ENCODE measurements around the gene SORBS2. TPM values are rescaled to one million over a fixed set of nuclear protein-coding genes. Genes with fewer than 3 reads are reported as not detected.

SORBS2 gene
- total RNA-seq, 4 donors from 2014 or later = 92.7 to 234 (median 122) TPM

DNA sequence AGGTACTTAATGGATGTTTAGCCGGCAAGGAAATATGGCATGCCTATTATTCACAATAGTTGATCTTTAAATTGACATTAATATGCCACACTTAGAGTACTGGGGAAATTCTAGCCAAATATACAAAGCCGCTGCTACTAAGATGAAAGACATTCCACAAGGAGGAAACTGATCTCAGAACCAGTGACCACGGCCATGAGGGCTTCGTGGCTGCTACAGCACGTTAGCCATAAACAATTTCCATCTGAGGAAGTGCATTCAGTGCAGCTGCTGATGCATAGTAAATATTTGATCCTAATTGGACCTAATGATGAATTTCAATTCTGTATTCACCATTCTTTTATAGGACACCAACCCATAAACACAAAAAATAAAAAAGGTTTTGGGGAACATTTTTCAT lies 59.1 kb downstream of the SORBS2 start:
- H3K36me3 ChIP-seq = no peaks in the 10 kb centered on the region
- no peak for DNase-seq
- H3K9me3 ChIP-seq = no peaks in the 10 kb centered on the region
- TF ChIP-seq CTCF (IDR thresholded peaks at IDR 0.05) (no peak), POLR2A (IDR thresholded peaks at IDR 0.05) (no peak), POLR2AphosphoS5 (IDR thresholded peaks at IDR 0.05) (no peak), EP300 (IDR thresholded peaks at IDR 0.05; ENCODE audit: low read depth) (no peak)
- intact Hi-C loops (cut with DNase I; ENCODE audit: low total_unique reads) = no loop called here
- H3K4me1 ChIP-seq = peaks cover 0 to 5% (median 5%) of the 10 kb centered on the region in 4 donors
- in situ Hi-C loops (cut with MboI; ENCODE audit: low pct_ligation_motif_present in 1 of 4, low pct_unique_long_range_greater_than_20kb in 1 of 4, low sequenced_read_pairs in 3 of 4) = no loop called here
- WGBS, 2 donors (ENCODE audit: low coverage in 1 of 2) = 68 to 70% methylated on average over 5 of the region's 5 CpGs
- H3K27ac ChIP-seq = no peak overlapping the region
- no peaks in the 10 kb centered on the region for H3K27me3 ChIP-seq
- H3K4me3 ChIP-seq = no peak overlapping the region

GRCh38 chr4:185749858-185750257 lies 62.1 kb downstream of the SORBS2 start:
- no peak for TF ChIP-seq POLR2AphosphoS5 (IDR thresholded peaks at IDR 0.05)
- no peak for TF ChIP-seq EP300 (IDR thresholded peaks at IDR 0.05; ENCODE audit: low read depth)
- TF ChIP-seq CTCF (IDR thresholded peaks at IDR 0.05) = no peak
- H3K4me3 ChIP-seq = no peak overlapping the region
- H3K36me3 ChIP-seq = no peaks in the 10 kb centered on the region
- peaks cover 0 to 1% (median 0%) of the 10 kb centered on the region in 4 donors for H3K4me1 ChIP-seq
- WGBS, 2 donors (ENCODE audit: low coverage in 1 of 2) = 84% methylated on average over 5 of the region's 5 CpGs; no CpG with 5 or more reads in 1 of the 2 donors
- in situ Hi-C loops (cut with MboI; ENCODE audit: low pct_ligation_motif_present in 1 of 4, low pct_unique_long_range_greater_than_20kb in 1 of 4, low sequenced_read_pairs in 3 of 4) (no loop called here), intact Hi-C loops (cut with DNase I; ENCODE audit: low total_unique reads) (no loop called here)
- H3K27me3 ChIP-seq = no peaks in the 10 kb centered on the region
- H3K27ac ChIP-seq = no peak overlapping the region
- DNase-seq = no peak
- H3K9me3 ChIP-seq = no peaks in the 10 kb centered on the region

GRCh38 chr4:185748901-185749390 lies 63.0 kb downstream of the SORBS2 start:
- no peaks in the 10 kb centered on the region for H3K27me3 ChIP-seq
- no peaks in the 10 kb centered on the region for H3K36me3 ChIP-seq
- H3K9me3 ChIP-seq = no peaks in the 10 kb centered on the region
- H3K4me1 ChIP-seq = no peaks in the 10 kb centered on the region
- 79 to 82% methylated on average over 3 of the region's 3 CpGs for WGBS, 2 donors (ENCODE audit: low coverage in 1 of 2)
- no peak for DNase-seq
- no peak overlapping the region for H3K4me3 ChIP-seq
- TF ChIP-seq POLR2AphosphoS5 (IDR thresholded peaks at IDR 0.05) (no peak), EP300 (IDR thresholded peaks at IDR 0.05; ENCODE audit: low read depth) (no peak), CTCF (IDR thresholded peaks at IDR 0.05) (no peak), POLR2A (IDR thresholded peaks at IDR 0.05) (no peak)
- in situ Hi-C loops (cut with MboI; ENCODE audit: low pct_ligation_motif_present in 1 of 4, low pct_unique_long_range_greater_than_20kb in 1 of 4, low sequenced_read_pairs in 3 of 4) = no loop called here
- intact Hi-C loops (cut with DNase I; ENCODE audit: low total_unique reads) = no loop called here
- no peak overlapping the region for H3K27ac ChIP-seq

DNA sequence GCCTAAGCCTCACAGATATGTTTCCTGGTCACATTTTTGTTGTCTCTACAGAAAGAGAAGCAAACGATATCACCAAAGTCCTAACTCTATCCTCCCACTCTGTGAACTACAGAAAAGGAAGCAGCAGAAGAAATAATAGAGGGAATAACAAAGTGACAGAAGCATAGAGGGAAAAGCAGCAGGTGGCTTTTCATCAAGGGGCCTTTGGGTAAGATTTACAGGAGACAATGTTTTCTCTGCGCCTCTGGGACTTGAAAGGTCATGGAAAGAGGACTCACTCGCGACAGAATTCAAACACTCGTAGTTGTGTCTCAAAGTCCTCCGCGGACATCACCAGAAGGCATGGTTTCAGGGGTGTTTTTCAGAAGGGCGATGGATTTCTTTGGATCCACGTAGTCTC lies 66.1 kb downstream of the SORBS2 start:
- no peak overlapping the region for H3K4me3 ChIP-seq
- no peaks in the 10 kb centered on the region for H3K36me3 ChIP-seq
- intact Hi-C loops (cut with DNase I; ENCODE audit: low total_unique reads) = no loop called here
- whole genome bisulfite sequencing, 2 donors (ENCODE audit: low coverage in 1 of 2) = 69 to 97% methylated on average over 4 to 9 of the region's 9 CpGs
- H3K27me3 ChIP-seq = no peaks in the 10 kb centered on the region
- no peak for TF ChIP-seq CTCF (IDR thresholded peaks at IDR 0.05)
- no peak for TF ChIP-seq POLR2AphosphoS5 (IDR thresholded peaks at IDR 0.05)
- TF ChIP-seq POLR2A (IDR thresholded peaks at IDR 0.05) = no peak
- no peak for TF ChIP-seq EP300 (IDR thresholded peaks at IDR 0.05; ENCODE audit: low read depth)
- in situ Hi-C loops (cut with MboI; ENCODE audit: low pct_ligation_motif_present in 1 of 4, low pct_unique_long_range_greater_than_20kb in 1 of 4, low sequenced_read_pairs in 3 of 4) = no loop called here
- no peak overlapping the region for H3K27ac ChIP-seq
- H3K9me3 ChIP-seq = no peaks in the 10 kb centered on the region
- no peaks in the 10 kb centered on the region for H3K4me1 ChIP-seq
- no peak for DNase-seq

All from transverse colon (tissue), 4 donors.